Endothelial cell of umbilical vein (primary cell): Measurements from ENCODE around the gene DBF4B. TPM values are rescaled to one million over a fixed set of nuclear protein-coding genes. Genes with fewer than 3 reads are reported as not detected.
"Not testable (repeated sequence)": the region's sequence is repeated elsewhere in the genome, so short reads cannot be mapped to it uniquely, and the experiment has no call there.

Source experiments
- BruUV-seq: library from RNA; stranded (reverse); fragments of 400-500 nt; replicated peaks from 2 replicates; lab custom pipeline; 2021; lab: Mats Ljungman, UMichigan
- CTCF ChIA-PET: fragments of 300-600, 350-600 bp; sonication (Branson Sonifier 250); formaldehyde crosslinking; loops from one replicate; lab custom pipeline; 2021; ENCODE audit warnings: antibody characterized with exemption, inconsistent platforms; lab: Charles Lee
- POLR2A ChIA-PET: fragments of 300-600, 350-600 bp; sonication (Branson Sonifier 250); formaldehyde crosslinking; loops from one replicate; lab custom pipeline; 2021; ENCODE audit warnings: antibody characterized with exemption, inconsistent platforms; lab: Charles Lee
- DNase-seq: peaks from one replicate; pipeline ENCODE4 v3.0.0-alpha.2; 2011; ENCODE audit warnings: low read depth, low spot score
- FAIRE-seq: peaks from 2 replicates; lab custom pipeline; 2011; peaks lifted over from hg19 to GRCh38; lab: Jason Lieb, UNC
- H2AFZ ChIP-seq: 2 replicates; pipeline ENCODE4 v1.6.0; 2012; ENCODE audit warnings: low read depth, low read length, control low read depth, inconsistent platforms
- H3K27ac ChIP-seq: 2 replicates; pipeline ENCODE4 v1.5.1; 2011; ENCODE audit warnings: low read depth, mild to moderate bottlenecking, control low read depth, low read length, moderate library complexity; ENCODE audit not compliant: insufficient read depth
- H3K27me3 ChIP-seq, 2 experiments: 2 replicates each; pipeline versions ENCODE4 v1.6.0 to v1.6.1; 2011; ENCODE audit warnings: low read length in 2 of 2, mixed read lengths in 1 of 2; ENCODE audit not compliant: control insufficient read depth in 2 of 2, insufficient read depth in 2 of 2
- H3K36me3 ChIP-seq, 2 experiments: 2 replicates in 1 of 2; 3 replicates in 1 of 2; pipeline ENCODE4 v1.5.1; 2011; ENCODE audit warnings: low read length in 2 of 2, mild to moderate bottlenecking in 1 of 2, moderate library complexity in 1 of 2; ENCODE audit not compliant: control insufficient read depth in 2 of 2, insufficient read depth in 2 of 2; ENCODE audit errors: extremely low read depth in 1 of 2
- H3K4me1 ChIP-seq: 3 replicates; pipeline ENCODE4 v1.5.1; 2011; ENCODE audit warnings: mild to moderate bottlenecking, low read length; ENCODE audit not compliant: control insufficient read depth, insufficient read depth; ENCODE audit errors: extremely low read depth
- H3K4me2 ChIP-seq: 2 replicates; pipeline ENCODE4 v1.6.1; 2011; ENCODE audit warnings: low read length, control low read depth, mixed read lengths; ENCODE audit not compliant: insufficient read depth
- H3K4me3 ChIP-seq, 3 experiments: fragments of 200-600 bp in 1 of 3; sonication (generic), shearing (Covaris generic) in 1 of 3; replicated peaks in 1 of 3; 2 replicates each; pipeline ENCODE4 v1.5.1; 2011 to 2016; ENCODE audit warnings: control low read depth in 3 of 3, low read length in 3 of 3, mild to moderate bottlenecking in 2 of 3, inconsistent platforms in 1 of 3, low read depth in 1 of 3, moderate library complexity in 1 of 3; ENCODE audit not compliant: insufficient read depth in 1 of 3
- H3K79me2 ChIP-seq: 2 replicates; pipeline ENCODE4 v1.6.0; 2012; ENCODE audit warnings: low read length, inconsistent platforms; ENCODE audit not compliant: control insufficient read depth, insufficient read depth
- H3K9ac ChIP-seq: replicated peaks from 2 replicates; pipeline ENCODE3; 2011; ENCODE audit warnings: low read length, control low read depth; ENCODE audit not compliant: insufficient read depth; ENCODE audit errors: extremely low read depth
- H3K9me1 ChIP-seq: replicated peaks from 3 replicates; pipeline ENCODE4 v1.6.0; 2011; ENCODE audit warnings: mild to moderate bottlenecking, low read length; ENCODE audit not compliant: control insufficient read depth, insufficient read depth; ENCODE audit errors: extremely low read depth
- H3K9me3 ChIP-seq: replicated peaks from 2 replicates; pipeline ENCODE4 v1.5.1; 2012; ENCODE audit warnings: low read length, inconsistent platforms; ENCODE audit not compliant: control insufficient read depth, insufficient read depth
- H4K20me1 ChIP-seq: replicated peaks from 2 replicates; pipeline ENCODE3; 2011; ENCODE audit warnings: mild to moderate bottlenecking, low read length; ENCODE audit not compliant: control insufficient read depth, insufficient read depth; ENCODE audit errors: extremely low read depth
- EZH2 ChIP-seq: IDR thresholded peaks from 2 replicates; pipeline ENCODE4 v1.6.1; 2012; ENCODE audit warnings: borderline replicate concordance, low read depth, mild to moderate bottlenecking, moderate library complexity, low read length, inconsistent platforms; ENCODE audit not compliant: severe bottlenecking
- FOS ChIP-seq: IDR thresholded peaks from 2 replicates; pipeline ENCODE4 v1.6.1; 2011; ENCODE audit warnings: mild to moderate bottlenecking, low read length, moderate library complexity, borderline replicate concordance; ENCODE audit not compliant: insufficient read depth
- GATA2 ChIP-seq: IDR thresholded peaks from 2 replicates; pipeline ENCODE4 v1.7.0; 2011; ENCODE audit warnings: low read depth, mild to moderate bottlenecking, moderate library complexity, mixed read lengths, low read length; ENCODE audit not compliant: insufficient read length, insufficient read depth
- JUN ChIP-seq: IDR thresholded peaks from 2 replicates; pipeline ENCODE4 v1.6.1; 2011; ENCODE audit warnings: borderline replicate concordance, low read depth; ENCODE audit not compliant: insufficient read length, insufficient read depth
- MYC ChIP-seq: IDR thresholded peaks from one replicate; pipeline ENCODE4 v1.6.1; 2011; ENCODE audit warnings: mild to moderate bottlenecking, low read depth, low read length
- POLR2A ChIP-seq: IDR thresholded peaks from 2 replicates; pipeline ENCODE4 v1.6.1; 2012; ENCODE audit warnings: low read depth, mild to moderate bottlenecking, control low read depth, low read length
- dilution Hi-C: fragments of 300-500 bp; cut with MboI; formaldehyde crosslinking; loops from one replicate; pipeline ENCODE4 v1.15.0; 2019; ENCODE audit warnings: low sequenced_read_pairs; ENCODE audit not compliant: extremely low pct_ligation_motif_present
- intact Hi-C: fragments of 100-400 bp; cut with micrococcal nuclease; formaldehyde crosslinking; loops from one replicate; pipeline ENCODE4 v1.10.0; 2022
- polyA plus RNA-seq, 4 experiments: library from polyadenylated mRNA; depleted of rRNA in 3 of 4; stranded (reverse) in 3 of 4; unstranded in 1 of 4; fragments of >200 nt; gene quantifications; 2 replicates each; pipeline versions ENCODE4 v1.2.1 to v1.2.3, GENCODE V29; 2011 to 2012; ENCODE audit warnings: missing spikeins in 1 of 4
- total RNA-seq: library from RNA; stranded (reverse); gene quantifications from 2 replicates; pipeline ENCODE4 v1.2.3, GENCODE V29; 2021
- TF ChIP-seq, protein P1 (sequence below): IDR thresholded peaks from 2 replicates; pipeline ENCODE4 v1.6.1; 2011; ENCODE audit not compliant: insufficient read depth, insufficient read length
- TF ChIP-seq, protein P2 (sequence below), 2 donors: IDR thresholded peaks; 1 replicate in 1 of 2; 2 replicates in 1 of 2; pipeline ENCODE4 v1.5.1; 2011; ENCODE audit warnings: low read length in 2 of 2, mild to moderate bottlenecking in 2 of 2, moderate library complexity in 2 of 2, control low read depth in 1 of 2, inconsistent platforms in 1 of 2, low read depth in 1 of 2; ENCODE audit not compliant: insufficient read depth in 1 of 2; ENCODE audit errors: extremely low read depth in 1 of 2

DBF4B gene
- total and polyA plus RNA-seq, 2 donors (not counting 3 experiments of a cell fraction or from before 2014, with no cell fraction given), result 12.5 to 26.2 TPM

DNA sequence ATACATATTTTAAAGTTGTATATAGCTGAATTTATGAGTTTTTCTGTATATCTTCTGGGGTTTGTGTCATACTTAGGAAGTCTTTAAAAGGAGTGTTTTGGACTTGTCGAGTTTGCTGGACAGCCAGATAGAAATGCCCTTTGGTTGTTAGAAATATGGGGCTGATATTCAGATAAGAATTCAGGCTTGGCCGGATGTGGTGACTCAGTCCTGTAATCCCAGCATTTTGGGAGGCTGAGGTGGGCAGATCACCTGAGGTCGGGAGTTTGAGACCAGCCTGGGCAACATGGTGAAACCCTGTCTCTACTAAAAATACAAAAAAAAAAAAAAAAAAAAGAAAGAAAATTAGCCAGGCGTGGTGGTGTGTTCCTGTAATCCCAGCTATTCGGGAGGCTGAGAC is 37.3 kb downstream of the DBF4B start:
- dilution Hi-C loops, POLR2A ChIA-PET, H3K9ac ChIP-seq, H3K9me1 ChIP-seq, DNase-seq, FAIRE-seq, H3K4me2 ChIP-seq, H3K4me1 ChIP-seq, intact Hi-C loops, H3K27me3 ChIP-seq, H3K79me2 ChIP-seq, H2AFZ ChIP-seq, H3K27ac ChIP-seq, H4K20me1 ChIP-seq, BruUV-seq, H3K9me3 ChIP-seq, H3K4me3 ChIP-seq: not testable (repeated sequence)
- CTCF ChIA-PET, result interaction anchor here (1.5 kb wide), 1 partner anchor 9 kb away, joined by 4 read pairs; no protein-coding TSS in a partner anchor
- H3K36me3 ChIP-seq, result peaks cover 2 to 19% of the 10 kb centered on the region in 2 experiments

- no peak for TF ChIP-seq EZH2
- TF ChIP-seq MYC, result no peak
- no peak for TF ChIP-seq FOS
- TF ChIP-seq, protein P1, sequence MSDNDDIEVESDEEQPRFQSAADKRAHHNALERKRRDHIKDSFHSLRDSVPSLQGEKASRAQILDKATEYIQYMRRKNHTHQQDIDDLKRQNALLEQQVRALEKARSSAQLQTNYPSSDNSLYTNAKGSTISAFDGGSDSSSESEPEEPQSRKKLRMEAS, result no peak
- no peak for TF ChIP-seq JUN
- TF ChIP-seq, protein P2, sequence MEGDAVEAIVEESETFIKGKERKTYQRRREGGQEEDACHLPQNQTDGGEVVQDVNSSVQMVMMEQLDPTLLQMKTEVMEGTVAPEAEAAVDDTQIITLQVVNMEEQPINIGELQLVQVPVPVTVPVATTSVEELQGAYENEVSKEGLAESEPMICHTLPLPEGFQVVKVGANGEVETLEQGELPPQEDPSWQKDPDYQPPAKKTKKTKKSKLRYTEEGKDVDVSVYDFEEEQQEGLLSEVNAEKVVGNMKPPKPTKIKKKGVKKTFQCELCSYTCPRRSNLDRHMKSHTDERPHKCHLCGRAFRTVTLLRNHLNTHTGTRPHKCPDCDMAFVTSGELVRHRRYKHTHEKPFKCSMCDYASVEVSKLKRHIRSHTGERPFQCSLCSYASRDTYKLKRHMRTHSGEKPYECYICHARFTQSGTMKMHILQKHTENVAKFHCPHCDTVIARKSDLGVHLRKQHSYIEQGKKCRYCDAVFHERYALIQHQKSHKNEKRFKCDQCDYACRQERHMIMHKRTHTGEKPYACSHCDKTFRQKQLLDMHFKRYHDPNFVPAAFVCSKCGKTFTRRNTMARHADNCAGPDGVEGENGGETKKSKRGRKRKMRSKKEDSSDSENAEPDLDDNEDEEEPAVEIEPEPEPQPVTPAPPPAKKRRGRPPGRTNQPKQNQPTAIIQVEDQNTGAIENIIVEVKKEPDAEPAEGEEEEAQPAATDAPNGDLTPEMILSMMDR (IDR thresholded peaks at IDR 0.05; ENCODE audit: extremely low read depth in 1 of 2, insufficient read depth in 1 of 2, low read depth in 1 of 2, low read length in 2 of 2), result no peak
- TF ChIP-seq GATA2, result no peak
- TF ChIP-seq POLR2A, result no peak
- no TSS peak for BruUV-seq
- H3K4me1 ChIP-seq, result no peaks in the 10 kb centered on the region
- DNase-seq (no peak), FAIRE-seq (no peak)
- dilution Hi-C loops (no loop called here), intact Hi-C loops (no loop called here)
- H3K36me3 ChIP-seq, result peaks cover 5 to 22% of the 10 kb centered on the region in 2 experiments
- H3K4me2 ChIP-seq, result no peak overlapping the region
- H2AFZ ChIP-seq, result no peak overlapping the region
- POLR2A ChIA-PET, result no interaction called here
- H3K27ac ChIP-seq, result no peak overlapping the region
- H3K9ac ChIP-seq, result no peak overlapping the region
- H3K79me2 ChIP-seq, result no peaks in the 10 kb centered on the region
- H3K27me3 ChIP-seq, result no peaks in the 10 kb centered on the region
- no peak overlapping the region for H3K4me3 ChIP-seq
- CTCF ChIA-PET, result interaction anchor here (0.6 to 1.4 kb wide), 3 partner anchors 11 to 290 kb away, joined by 3 read pairs; no protein-coding TSS in a partner anchor
- no peaks in the 10 kb centered on the region for H4K20me1 ChIP-seq
- H3K9me1 ChIP-seq, result no peaks in the 10 kb centered on the region
- no peaks in the 10 kb centered on the region for H3K9me3 ChIP-seq
Measured at GRCh38 chr17:44747566-44747965, 39.1 kb downstream of the DBF4B start.
